ENCODE results near the gene B4GALNT1. TPM values are rescaled to one million over a fixed set of nuclear protein-coding genes. Genes with fewer than 3 reads are reported as not detected.

B4GALNT1 gene
- total and polyA plus RNA-seq, 10 of the 15 experiments (the other 5 are each of a cell fraction or from before 2014, with no cell fraction given) = 0.01 to 0.38 (median 0.14) TPM; not detected in 3

GRCh38 chr12:57666897-57667296, 33.9 kb upstream of the B4GALNT1 start:
- H3K4me3 ChIP-seq = no peak overlapping the region
- RAD21 ChIA-PET (ENCODE audit: unreplicated experiment) = no interaction called here
- no peak overlapping the region for H2AFZ ChIP-seq (ENCODE audit: control insufficient read depth, low read depth, low read length)
- no peaks in the 10 kb centered on the region for H3K36me3 ChIP-seq (ENCODE audit: control insufficient read depth in 2 of 2, insufficient read depth in 2 of 2, low read length in 1 of 2)
- no peak overlapping the region for H3K9ac ChIP-seq (ENCODE audit: control insufficient read depth, insufficient read depth, low read length)
- intact Hi-C loops (cut with micrococcal nuclease; ENCODE audit: unreplicated experiment) = no loop called here
- in situ Hi-C loops (cut with MboI) = no loop called here
- SMC1A ChIA-PET (ENCODE audit: uncharacterized antibody, unreplicated experiment) = no interaction called here
- TF ChIP-seq BCL3 (IDR thresholded peaks at IDR 0.05; ENCODE audit: borderline replicate concordance, insufficient read depth, low read depth, low read length, poor library complexity, severe bottlenecking) (no peak), YBX1 (IDR thresholded peaks at IDR 0.05) (no peak), EED (IDR thresholded peaks at IDR 0.05; ENCODE audit: low read depth) (no peak), CEBPZ (IDR thresholded peaks at IDR 0.05; ENCODE audit: low read depth, low read length) (no peak), ZNF274 (IDR thresholded peaks at IDR 0.05; ENCODE audit: insufficient read depth, insufficient read length) (no peak), EP300 (IDR thresholded peaks at IDR 0.05; ENCODE audit: borderline replicate concordance in 1 of 2, control insufficient read depth in 1 of 2, low read depth in 2 of 2, low read length in 2 of 2) (no peak), CTCF (IDR thresholded peaks at IDR 0.05 in 2 of 3, conservative IDR thresholded peaks at IDR 0.05 in 1 of 3; ENCODE audit: control insufficient read depth in 2 of 3, extremely low read depth in 1 of 3, insufficient read depth in 1 of 3, low read depth in 3 of 3, low read length in 3 of 3) (no peak), FOXM1 (IDR thresholded peaks at IDR 0.05; ENCODE audit: low read depth, low read length) (no peak), CBX3 (IDR thresholded peaks at IDR 0.05; ENCODE audit: borderline replicate concordance, low read depth) (no peak), STAT3 (IDR thresholded peaks at IDR 0.05; ENCODE audit: low read depth, low read length) (no peak), MLLT1 (IDR thresholded peaks at IDR 0.05) (no peak), RFX5 (IDR thresholded peaks at IDR 0.05; ENCODE audit: low read depth, low read length) (no peak)
- no peak for FAIRE-seq
- H3K27me3 ChIP-seq (replicated peaks in 1 of 2; ENCODE audit: control insufficient read depth in 2 of 2, insufficient read depth in 2 of 2, low read length in 1 of 2) = no peaks in the 10 kb centered on the region; a peak in 1 of 4 replicates
- no peak overlapping the region for H3K4me2 ChIP-seq (ENCODE audit: control insufficient read depth, insufficient read depth)
- no peak for ATAC-seq
- POLR2A ChIA-PET = no interaction called here
- no peaks in the 10 kb centered on the region for H3K4me1 ChIP-seq (ENCODE audit: control insufficient read depth, insufficient read depth, low read length)
- CTCF ChIA-PET = no interaction called here
- no peak for DNase-seq (ENCODE audit: low read depth, low spot score)
- H3K79me2 ChIP-seq (ENCODE audit: control insufficient read depth, insufficient read depth, low read length) = no peaks in the 10 kb centered on the region
- BruUV-seq (replicated peaks) = no TSS peak
- no peaks in the 10 kb centered on the region for H4K20me1 ChIP-seq (ENCODE audit: control insufficient read depth, insufficient read depth)
- no peaks in the 10 kb centered on the region for H3K9me3 ChIP-seq (replicated peaks; ENCODE audit: control insufficient read depth, insufficient read depth, low read length)
- no peak overlapping the region for H3K27ac ChIP-seq (ENCODE audit: control insufficient read depth, insufficient read depth)
- 53% methylated on average over 5 of the region's 5 CpGs for WGBS (ENCODE audit: insufficient coverage, insufficient replicate concordance, low lambda C conversion rate, missing lambda C conversion rate)
